ENCODE measurements around the gene UVSSA.
A peak's percentile ranks its signal among the peaks of the same experiment; 100 is the strongest.

Gene UVSSA

DNA sequence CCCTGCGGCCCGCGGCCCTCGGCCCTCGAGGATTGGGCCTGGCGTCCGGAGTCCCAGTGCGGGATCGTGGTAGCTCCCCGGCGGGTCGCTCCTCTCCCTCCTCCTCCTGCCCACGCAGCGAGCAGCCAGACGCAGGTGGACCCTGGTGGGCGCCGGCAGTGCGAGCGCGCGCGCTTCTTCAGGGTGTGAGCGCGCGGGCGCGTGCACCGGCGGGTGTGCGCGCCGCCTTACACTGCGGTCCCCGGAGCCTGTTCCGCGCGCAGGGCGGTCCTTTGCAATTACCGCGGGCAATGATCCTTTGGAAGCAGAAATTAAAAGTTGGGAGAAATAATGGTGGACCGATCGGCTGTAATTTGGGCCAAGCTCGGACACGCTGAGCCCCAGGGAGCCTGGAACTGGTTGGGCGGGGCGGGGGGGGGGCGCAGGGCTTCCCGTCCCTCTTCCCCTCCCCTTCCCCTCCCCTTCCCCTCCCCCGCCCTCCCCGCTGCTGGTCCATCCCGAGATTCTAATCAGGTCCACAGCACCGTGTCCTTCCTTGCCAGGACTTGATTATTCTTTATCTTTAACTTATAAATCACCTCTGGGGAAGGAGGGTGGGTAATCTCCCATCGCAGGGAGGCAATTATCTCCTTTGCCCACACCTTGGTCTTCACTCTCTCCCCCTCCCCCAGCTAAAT, 60.8 kb downstream of the UVSSA start:
- no peaks in the 10 kb centered on the region for H3K36me3 Mint-ChIP-seq (ENCODE audit: low read depth)
- no peak overlapping the region for H3K4me3 Mint-ChIP-seq
- TF ChIP-seq, protein P1, sequence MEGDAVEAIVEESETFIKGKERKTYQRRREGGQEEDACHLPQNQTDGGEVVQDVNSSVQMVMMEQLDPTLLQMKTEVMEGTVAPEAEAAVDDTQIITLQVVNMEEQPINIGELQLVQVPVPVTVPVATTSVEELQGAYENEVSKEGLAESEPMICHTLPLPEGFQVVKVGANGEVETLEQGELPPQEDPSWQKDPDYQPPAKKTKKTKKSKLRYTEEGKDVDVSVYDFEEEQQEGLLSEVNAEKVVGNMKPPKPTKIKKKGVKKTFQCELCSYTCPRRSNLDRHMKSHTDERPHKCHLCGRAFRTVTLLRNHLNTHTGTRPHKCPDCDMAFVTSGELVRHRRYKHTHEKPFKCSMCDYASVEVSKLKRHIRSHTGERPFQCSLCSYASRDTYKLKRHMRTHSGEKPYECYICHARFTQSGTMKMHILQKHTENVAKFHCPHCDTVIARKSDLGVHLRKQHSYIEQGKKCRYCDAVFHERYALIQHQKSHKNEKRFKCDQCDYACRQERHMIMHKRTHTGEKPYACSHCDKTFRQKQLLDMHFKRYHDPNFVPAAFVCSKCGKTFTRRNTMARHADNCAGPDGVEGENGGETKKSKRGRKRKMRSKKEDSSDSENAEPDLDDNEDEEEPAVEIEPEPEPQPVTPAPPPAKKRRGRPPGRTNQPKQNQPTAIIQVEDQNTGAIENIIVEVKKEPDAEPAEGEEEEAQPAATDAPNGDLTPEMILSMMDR (IDR thresholded peaks at IDR 0.05): no peak
- H3K9me3 Mint-ChIP-seq: peaks cover 5% of the 10 kb centered on the region
- H3K27me3 Mint-ChIP-seq (ENCODE audit: low read depth, poor library complexity): peaks cover 90% of the 10 kb centered on the region
- H3K4me1 Mint-ChIP-seq: no peaks in the 10 kb centered on the region
- DNase-seq: no peak
- H3K27ac Mint-ChIP-seq: no peak overlapping the region

DNA sequence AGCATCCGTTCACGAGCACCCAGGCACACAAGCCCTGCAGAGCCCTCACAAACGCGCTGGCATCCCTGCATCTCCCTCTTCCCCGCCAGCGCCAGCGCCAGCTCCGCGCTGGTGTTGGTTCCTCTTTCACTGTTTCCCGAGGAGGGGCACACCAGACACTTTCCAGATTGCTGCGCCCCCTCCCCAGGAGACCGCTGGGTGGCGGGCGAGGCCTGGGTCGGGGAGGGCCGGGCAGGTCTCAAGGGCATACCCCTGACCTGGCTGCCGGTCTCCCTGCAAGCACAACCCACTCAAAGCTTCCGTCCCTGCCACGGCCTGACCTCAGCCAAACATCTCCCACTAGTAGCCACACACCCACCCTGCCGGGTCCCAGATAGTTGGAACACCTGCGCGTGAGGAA, 61.4 kb downstream of the UVSSA start:
- H3K27me3 Mint-ChIP-seq (ENCODE audit: low read depth, poor library complexity): peaks cover 91% of the 10 kb centered on the region
- peaks cover 10% of the 10 kb centered on the region for H3K9me3 Mint-ChIP-seq
- no peaks in the 10 kb centered on the region for H3K36me3 Mint-ChIP-seq (ENCODE audit: low read depth)
- H3K4me3 Mint-ChIP-seq: no peak overlapping the region
- TF ChIP-seq, protein P1 (IDR thresholded peaks at IDR 0.05): no peak
- no peak overlapping the region for H3K27ac Mint-ChIP-seq
- no peak for DNase-seq
- no peaks in the 10 kb centered on the region for H3K4me1 Mint-ChIP-seq

DNA sequence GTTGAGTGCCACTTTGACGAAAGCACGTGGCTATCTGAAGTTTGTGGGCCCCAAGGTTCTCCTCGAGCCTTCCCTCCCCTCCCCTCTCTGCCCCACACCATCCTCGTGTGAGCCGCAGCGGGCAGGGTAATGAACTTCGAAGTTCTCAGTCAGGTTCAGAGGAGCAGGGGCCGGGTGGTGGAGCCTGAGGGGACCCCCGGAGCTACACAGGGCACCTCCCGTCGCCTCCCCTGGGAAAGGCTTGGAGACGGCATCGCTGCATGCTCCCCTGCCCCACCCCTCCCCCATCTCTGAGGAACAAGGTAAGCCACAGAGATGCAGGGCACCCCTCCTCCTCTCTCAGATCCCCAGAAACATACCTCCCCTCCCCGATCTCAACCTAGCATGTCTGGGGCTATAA, 62.1 kb downstream of the UVSSA start:
- no peak overlapping the region for H3K27ac Mint-ChIP-seq
- H3K9me3 Mint-ChIP-seq: peaks cover 10% of the 10 kb centered on the region
- peaks cover 91% of the 10 kb centered on the region for H3K27me3 Mint-ChIP-seq (ENCODE audit: low read depth, poor library complexity)
- no peaks in the 10 kb centered on the region for H3K36me3 Mint-ChIP-seq (ENCODE audit: low read depth)
- no peak overlapping the region for H3K4me3 Mint-ChIP-seq
- TF ChIP-seq, protein P1 (IDR thresholded peaks at IDR 0.05): no peak
- DNase-seq: no peak
- no peaks in the 10 kb centered on the region for H3K4me1 Mint-ChIP-seq

DNA sequence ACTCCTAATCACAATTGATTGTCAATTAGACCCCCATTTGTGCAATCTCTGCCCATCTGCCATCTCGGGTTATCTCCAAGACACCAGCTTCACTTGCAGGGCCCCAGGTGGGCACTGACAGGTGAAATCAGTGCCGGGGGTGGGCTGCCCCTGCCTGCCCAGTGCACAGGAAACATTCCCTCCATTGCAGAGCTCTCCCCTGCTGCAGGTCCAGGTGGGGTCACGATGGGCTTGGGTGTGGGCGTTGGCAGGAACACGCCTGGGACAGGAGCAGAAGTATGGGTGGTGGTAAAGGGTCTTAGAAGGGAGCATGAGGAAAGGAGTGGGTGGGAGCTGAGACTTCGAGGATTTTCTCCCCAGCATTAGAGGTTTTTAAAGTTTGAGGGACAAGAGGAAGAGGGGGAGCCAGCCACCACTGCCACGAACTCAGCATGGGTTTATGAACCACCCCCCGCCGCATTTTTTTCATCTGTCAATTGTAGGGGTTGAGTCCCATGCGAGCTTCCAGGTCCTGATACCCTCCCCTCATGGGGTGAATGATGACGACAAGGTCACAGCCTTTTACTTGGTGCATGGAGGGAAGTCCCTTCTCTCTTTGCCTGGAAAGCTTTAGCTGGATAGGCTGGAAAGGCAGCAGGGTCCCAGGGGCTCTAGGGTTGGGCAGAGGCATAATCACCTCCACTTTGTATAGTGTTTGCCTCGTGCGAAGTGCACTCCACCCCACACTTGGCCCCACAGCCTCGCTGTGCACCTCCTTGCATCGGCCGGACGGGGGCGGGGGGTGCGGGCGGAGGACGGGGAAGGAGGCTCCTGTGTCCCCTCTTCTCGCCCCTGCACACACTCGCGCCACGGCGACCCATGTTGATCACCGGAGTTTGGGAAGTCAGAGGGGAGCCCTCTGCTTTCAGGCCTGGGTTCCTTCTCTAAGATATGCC, 62.8 kb downstream of the UVSSA start:
- no peak overlapping the region for H3K27ac Mint-ChIP-seq
- peaks cover 85% of the 10 kb centered on the region for H3K27me3 Mint-ChIP-seq (ENCODE audit: low read depth, poor library complexity)

DNA sequence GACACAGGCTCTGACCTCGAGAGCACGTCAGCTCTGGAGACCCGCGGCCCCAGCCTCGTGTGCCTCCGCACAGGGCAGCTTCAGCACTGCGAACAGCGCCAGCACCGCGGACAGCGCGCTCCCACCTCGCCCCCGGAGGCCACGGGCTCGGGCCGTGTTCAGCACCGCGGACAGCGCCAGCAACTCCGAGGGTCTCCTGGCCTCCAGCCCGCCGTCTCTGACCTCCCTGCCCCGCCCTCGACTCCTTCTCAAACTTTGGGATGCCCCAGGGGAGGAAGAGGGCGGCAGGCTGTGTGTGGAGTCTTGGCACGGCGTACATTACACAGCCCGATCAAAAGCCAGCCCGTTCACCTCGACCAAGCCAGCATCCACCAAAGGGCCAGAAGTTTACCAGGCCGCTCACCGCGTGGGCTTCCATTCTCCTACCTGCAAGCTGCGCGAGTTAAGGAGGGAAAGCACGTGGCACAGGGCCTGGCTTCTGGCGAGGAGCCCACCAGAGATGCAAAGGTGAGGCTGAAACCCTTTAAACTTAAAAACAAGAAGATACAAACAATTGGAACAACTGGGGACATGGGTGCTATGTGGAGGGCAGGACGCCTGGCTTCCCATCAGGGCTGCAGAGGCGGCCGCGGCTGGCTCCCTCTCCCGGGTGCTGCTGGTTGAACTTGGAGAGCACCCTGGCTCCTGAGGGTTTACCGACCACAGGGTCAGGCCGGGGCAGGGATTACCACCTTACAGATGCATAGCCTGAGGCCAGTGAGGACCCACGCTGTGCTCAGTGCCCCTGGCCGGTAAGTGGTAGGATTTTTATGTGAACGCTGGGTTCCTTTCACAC, 63.7 kb downstream of the UVSSA start:
- Mint-ChIP-seq H3K9me3 (peaks cover 15% of the 10 kb centered on the region), H3K36me3 (ENCODE audit: low read depth) (no peaks in the 10 kb centered on the region), H3K27ac (no peak overlapping the region), H3K27me3 (ENCODE audit: low read depth, poor library complexity) (peaks cover 85% of the 10 kb centered on the region), H3K4me1 (no peaks in the 10 kb centered on the region), H3K4me3 (no peak overlapping the region)
- DNase-seq: peak; percentile 100
- TF ChIP-seq, protein P1 (IDR thresholded peaks at IDR 0.05): no peak

More for the DNA sequence above, 62.8 kb downstream of the UVSSA start:
- H3K9me3 Mint-ChIP-seq: peaks cover 10% of the 10 kb centered on the region
- DNase-seq: no peak
- TF ChIP-seq, protein P1 (IDR thresholded peaks at IDR 0.05): no peak
- H3K4me1 Mint-ChIP-seq: no peaks in the 10 kb centered on the region
- no peak overlapping the region for H3K4me3 Mint-ChIP-seq
- no peaks in the 10 kb centered on the region for H3K36me3 Mint-ChIP-seq (ENCODE audit: low read depth)
